ENCODE results near the gene CRIM1. TPM values are rescaled to one million over a fixed set of nuclear protein-coding genes. Genes with fewer than 3 reads are reported as not detected.

CRIM1 gene
- polyA plus RNA-seq, 2 of the 4 experiments (the other 2 are of a cell fraction) = 127 to 208 TPM

DNA sequence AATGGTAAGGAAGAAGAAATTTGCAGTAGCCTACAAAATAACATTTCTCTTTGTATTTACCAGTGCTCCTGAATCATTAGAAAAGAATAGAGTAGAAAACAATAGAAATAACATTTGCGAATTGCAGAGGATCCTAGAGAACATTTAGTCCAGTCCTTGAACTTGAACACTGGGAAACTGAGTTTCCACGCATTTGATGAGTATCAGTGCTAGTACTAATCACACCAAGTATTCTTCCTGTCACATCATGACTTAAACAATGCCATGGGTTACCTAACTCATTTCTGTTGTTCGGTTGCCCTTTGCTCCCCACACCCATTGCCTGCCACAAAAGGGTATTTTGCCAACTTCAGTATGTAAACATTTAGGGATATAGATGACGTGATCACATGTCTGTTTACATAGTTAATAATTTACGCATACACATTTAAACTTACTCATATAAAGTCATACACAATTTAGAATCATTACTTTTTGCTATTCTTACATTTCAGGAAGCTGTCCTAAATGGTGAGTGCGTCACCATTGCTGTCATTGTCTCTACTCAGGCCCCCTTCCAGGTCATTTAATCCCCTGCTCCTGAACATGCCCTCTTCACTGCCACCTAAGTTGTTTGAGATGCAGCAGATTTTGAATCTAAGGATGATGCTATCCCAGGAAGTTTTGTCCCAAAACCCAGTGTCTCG is 42.3 kb downstream of the CRIM1 start:
- peak; percentile 59 to 72 for ATAC-seq
- ChIA-PET POLR2A (interaction anchor here (0.9 kb wide), 1 partner anchor 45 kb away, joined by 3 read pairs; no protein-coding TSS in a partner anchor), CTCF (interaction anchor here (1.1 to 3.2 kb wide), 3 partner anchors 21 to 62 kb away, joined by 6 to 13 read pairs (median 7); no protein-coding TSS in a partner anchor)
- peak overlapping the region; percentile 8; the same call in 1 of the 3 replicates for H3K4me3 ChIP-seq
- peak overlapping the region; percentile 74 for H3K4me2 ChIP-seq
- DNase-seq (ENCODE audit: low read depth in 1 of 2, low spot score in 1 of 2) = peak; percentile 58 to 98
- peaks cover 98% of the 10 kb centered on the region for H3K4me1 ChIP-seq
- H3K9me3 ChIP-seq = no peaks in the 10 kb centered on the region
- peak overlapping the region; percentile 88 to 92 for H3K27ac ChIP-seq
- WGBS (ENCODE audit: missing lambda C conversion rate) = 7% methylated on average over 7 of the region's 7 CpGs
- peak; percentile 100 for FAIRE-seq
- TF ChIP-seq RAD21 (conservative IDR thresholded peaks at IDR 0.05 in 1 of 2, IDR thresholded peaks at IDR 0.05 in 1 of 2) (peak; percentile 35 to 64; a peak in 4 of 5 replicates), HOXA7 (CRISPR knock-in tag; IDR thresholded peaks at IDR 0.05) (no peak), CEBPB (IDR thresholded peaks at IDR 0.05) (peak; percentile 82 to 94), RARB (CRISPR knock-in tag; IDR thresholded peaks at IDR 0.05) (peak; percentile 79), KDM5A (IDR thresholded peaks at IDR 0.05) (no peak), SREBF2 (IDR thresholded peaks at IDR 0.05) (no peak), SMC3 (IDR thresholded peaks at IDR 0.05) (peak; percentile 47; the same call in 2 of the 3 replicates), ZC3H11A (IDR thresholded peaks at IDR 0.05) (no peak), JUNB (IDR thresholded peaks at IDR 0.05) (peak; percentile 96), GATA3 (IDR thresholded peaks at IDR 0.05; ENCODE audit: borderline replicate concordance) (peak; percentile 100), REST (IDR thresholded peaks at IDR 0.05) (no peak), FOXS1 (CRISPR knock-in tag; IDR thresholded peaks at IDR 0.05) (peak; percentile 29), MAZ (IDR thresholded peaks at IDR 0.05; ENCODE audit: borderline replicate concordance, low read depth, low read length) (no peak), NFE2L2 (conservative IDR thresholded peaks at IDR 0.05; ENCODE audit: low read length) (no peak), CHD2 (IDR thresholded peaks at IDR 0.05; ENCODE audit: low read length, partially characterized antibody) (no peak), HOXB5 (CRISPR knock-in tag; IDR thresholded peaks at IDR 0.05) (peak; percentile 88; the same call in 1 of the 2 replicates), EP300 (IDR thresholded peaks at IDR 0.05) (peak; percentile 98; a peak in 4 of 5 replicates), HOXB13 (CRISPR knock-in tag; IDR thresholded peaks at IDR 0.05; ENCODE audit: low read depth) (peak; percentile 83), HDAC2 (IDR thresholded peaks at IDR 0.05) (no peak), ATOH8 (CRISPR knock-in tag; IDR thresholded peaks at IDR 0.05; ENCODE audit: low read depth) (peak; percentile 95), TP53 (CRISPR knock-in tag; IDR thresholded peaks at IDR 0.05) (no peak), KDM1A (IDR thresholded peaks at IDR 0.05; ENCODE audit: low read depth) (no peak), FOSL2 (IDR thresholded peaks at IDR 0.05) (peak; percentile 69; the same call in 1 of the 2 replicates), FOSL2 (CRISPR knock-in tag; IDR thresholded peaks at IDR 0.05) (peak; percentile 96), RNF2 (IDR thresholded peaks at IDR 0.05; ENCODE audit: borderline replicate concordance, low read depth) (no peak), TFCP2L1 (CRISPR knock-in tag; IDR thresholded peaks at IDR 0.05) (no peak)
- TF ChIP-seq, protein P1, sequence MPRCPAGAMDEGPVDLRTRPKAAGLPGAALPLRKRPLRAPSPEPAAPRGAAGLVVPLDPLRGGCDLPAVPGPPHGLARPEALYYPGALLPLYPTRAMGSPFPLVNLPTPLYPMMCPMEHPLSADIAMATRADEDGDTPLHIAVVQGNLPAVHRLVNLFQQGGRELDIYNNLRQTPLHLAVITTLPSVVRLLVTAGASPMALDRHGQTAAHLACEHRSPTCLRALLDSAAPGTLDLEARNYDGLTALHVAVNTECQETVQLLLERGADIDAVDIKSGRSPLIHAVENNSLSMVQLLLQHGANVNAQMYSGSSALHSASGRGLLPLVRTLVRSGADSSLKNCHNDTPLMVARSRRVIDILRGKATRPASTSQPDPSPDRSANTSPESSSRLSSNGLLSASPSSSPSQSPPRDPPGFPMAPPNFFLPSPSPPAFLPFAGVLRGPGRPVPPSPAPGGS (IDR thresholded peaks at IDR 0.05) = peak; percentile 94; the same call in 2 of the 3 replicates
- TF ChIP-seq, protein P2, sequence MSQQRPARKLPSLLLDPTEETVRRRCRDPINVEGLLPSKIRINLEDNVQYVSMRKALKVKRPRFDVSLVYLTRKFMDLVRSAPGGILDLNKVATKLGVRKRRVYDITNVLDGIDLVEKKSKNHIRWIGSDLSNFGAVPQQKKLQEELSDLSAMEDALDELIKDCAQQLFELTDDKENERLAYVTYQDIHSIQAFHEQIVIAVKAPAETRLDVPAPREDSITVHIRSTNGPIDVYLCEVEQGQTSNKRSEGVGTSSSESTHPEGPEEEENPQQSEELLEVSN (IDR thresholded peaks at IDR 0.05; ENCODE audit: borderline replicate concordance, low read depth) = no peak
- TF ChIP-seq, protein P3, sequence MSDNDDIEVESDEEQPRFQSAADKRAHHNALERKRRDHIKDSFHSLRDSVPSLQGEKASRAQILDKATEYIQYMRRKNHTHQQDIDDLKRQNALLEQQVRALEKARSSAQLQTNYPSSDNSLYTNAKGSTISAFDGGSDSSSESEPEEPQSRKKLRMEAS (IDR thresholded peaks at IDR 0.05) = peak; percentile 93
- TF ChIP-seq, protein P4, sequence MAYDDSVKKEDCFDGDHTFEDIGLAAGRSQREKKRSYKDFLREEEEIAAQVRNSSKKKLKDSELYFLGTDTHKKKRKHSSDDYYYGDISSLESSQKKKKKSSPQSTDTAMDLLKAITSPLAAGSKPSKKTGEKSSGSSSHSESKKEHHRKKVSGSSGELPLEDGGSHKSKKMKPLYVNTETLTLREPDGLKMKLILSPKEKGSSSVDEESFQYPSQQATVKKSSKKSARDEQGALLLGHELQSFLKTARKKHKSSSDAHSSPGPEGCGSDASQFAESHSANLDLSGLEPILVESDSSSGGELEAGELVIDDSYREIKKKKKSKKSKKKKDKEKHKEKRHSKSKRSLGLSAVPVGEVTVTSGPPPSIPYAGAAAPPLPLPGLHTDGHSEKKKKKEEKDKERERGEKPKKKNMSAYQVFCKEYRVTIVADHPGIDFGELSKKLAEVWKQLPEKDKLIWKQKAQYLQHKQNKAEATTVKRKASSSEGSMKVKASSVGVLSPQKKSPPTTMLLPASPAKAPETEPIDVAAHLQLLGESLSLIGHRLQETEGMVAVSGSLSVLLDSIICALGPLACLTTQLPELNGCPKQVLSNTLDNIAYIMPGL (CRISPR knock-in tag; IDR thresholded peaks at IDR 0.05; ENCODE audit: borderline replicate concordance) = no peak
